Stimulated activated CD4-positive, alpha-beta T cell treated with anti-CD3 and anti-CD28 coated beads, Interleukin-2, amount 100 ng/mL, for 48 hours (primary cell): Measurements from ENCODE around the gene TTYH3.

Experiments
- DNase-seq, 2 donors: peaks; one replicate each; pipeline ENCODE4 v3.0.0-alpha.2; 2020

TTYH3 gene

DNA sequence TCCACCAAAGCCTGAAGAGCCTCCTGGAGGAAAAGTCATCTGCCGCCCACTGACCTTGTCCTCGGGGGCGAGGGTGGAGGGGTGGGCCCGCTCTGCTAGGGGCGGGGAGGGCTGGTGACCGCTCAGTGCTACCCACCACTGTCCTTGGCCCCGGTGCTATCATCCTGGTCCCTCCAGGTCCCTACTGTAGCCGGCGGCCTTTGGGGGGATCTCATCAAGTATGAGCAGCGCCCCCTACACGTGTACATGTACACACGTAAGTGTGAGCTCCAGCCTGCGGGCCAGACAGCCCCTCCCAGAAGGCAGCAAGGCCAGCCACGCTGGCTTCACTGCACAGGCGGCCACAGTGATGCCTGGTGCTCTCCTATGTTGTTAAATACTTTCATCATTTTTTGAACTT lies 19.6 kb downstream of the TTYH3 start:
- no peak for DNase-seq

- DNase-seq, result no peak
Measured at GRCh38 chr7:2651847-2652735, 20.3 kb downstream of the TTYH3 start.

DNA sequence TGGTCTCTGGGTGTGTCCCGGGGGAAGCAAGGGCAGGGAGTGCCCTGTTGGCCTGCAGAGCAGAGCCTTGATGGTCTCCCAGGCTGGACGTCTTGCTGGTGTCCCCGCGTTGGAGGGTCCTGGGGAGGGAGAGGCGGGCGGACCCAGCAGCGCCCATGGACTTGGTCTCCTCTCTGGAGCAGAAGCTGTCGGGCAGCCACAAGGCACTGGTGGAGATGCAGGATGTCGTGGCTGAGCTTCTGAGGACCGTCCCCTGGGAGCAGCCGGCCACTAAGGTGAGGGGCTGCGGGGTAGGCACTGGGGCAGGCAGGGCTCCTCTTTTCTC lies 20.9 kb downstream of the TTYH3 start:
- no peak for DNase-seq

DNA sequence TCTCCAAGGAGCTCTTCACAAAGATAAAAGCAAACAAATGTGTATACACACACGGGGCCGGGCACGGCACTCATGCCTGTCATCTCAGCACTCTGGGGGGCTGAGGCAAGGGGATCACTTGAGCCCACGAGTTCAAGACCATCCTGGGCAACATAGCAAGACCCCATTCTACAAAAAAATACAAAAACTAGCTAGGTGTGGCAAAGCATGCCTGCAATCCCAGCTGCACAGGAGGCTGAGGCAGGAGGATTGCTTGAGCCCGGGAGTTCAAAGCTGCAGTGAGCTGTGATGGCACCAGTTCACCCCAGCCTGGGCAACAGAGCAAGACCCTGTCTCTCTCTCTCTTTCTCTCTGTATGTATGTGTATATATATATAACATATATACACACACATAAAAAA lies 22.3 kb downstream of the TTYH3 start:
- DNase-seq, result no peak

GRCh38 chr7:2655870-2656614 lies 24.3 kb downstream of the TTYH3 start:
- DNase-seq, result no peak

- DNase-seq, result no peak
Measured at GRCh38 chr7:2657208-2657607, 25.4 kb downstream of the TTYH3 start.

DNA sequence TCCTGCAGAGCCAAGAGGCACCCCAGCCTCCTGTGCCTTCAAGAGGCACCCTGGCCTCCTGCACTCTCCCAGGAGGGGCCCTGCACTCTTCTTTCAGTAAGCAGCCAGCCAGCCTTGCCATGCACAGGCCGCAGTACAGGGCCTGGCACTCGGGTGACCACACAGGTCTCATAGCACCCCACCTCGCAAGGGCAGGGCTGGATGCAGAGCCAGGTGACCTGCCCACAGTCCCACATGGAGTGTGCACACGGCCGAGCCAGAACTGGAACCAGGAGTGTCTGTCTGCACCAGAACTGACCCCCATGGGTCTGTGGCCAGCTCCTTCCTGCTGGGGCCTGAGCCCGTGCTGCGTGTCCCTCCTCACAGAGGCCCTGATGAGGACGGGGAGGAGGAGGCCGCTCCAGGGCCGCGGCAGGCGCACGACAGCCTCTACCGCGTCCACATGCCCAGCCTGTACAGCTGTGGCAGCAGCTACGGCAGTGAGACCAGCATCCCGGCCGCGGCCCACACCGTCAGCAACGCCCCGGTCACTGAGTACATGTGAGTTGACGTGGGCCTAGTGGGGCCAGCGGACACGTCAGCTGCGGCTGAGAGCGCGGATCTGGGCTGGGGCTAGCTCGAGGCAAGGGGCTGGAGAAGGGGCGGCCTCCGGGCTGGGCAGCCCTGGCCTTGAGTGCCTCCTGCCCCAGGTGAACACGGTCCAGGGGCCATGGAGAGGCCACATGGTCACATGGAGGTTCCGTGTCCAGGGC lies 26.3 kb downstream of the TTYH3 start:
- DNase-seq, result no peak

DNA sequence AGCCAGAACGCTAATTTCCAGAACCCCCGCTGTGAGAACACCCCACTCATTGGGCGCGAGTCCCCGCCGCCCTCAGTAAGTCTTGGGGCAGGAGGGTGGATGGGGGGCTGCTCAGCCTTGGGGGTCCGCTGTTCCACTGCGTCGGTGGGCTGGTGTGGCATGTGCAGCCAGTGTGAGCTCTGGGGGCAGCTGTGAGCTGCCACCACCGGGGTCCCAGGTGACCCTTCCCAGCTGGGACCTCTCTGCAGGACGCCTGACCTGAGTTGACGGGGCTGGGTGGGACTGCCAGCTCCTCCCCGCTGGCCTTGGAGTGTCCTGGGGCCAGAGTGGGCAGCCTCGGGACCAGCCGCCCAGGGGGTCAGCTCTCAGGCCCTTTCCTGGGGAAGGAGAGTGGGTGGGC lies 27.2 kb downstream of the TTYH3 start:
- no peak for DNase-seq

DNA sequence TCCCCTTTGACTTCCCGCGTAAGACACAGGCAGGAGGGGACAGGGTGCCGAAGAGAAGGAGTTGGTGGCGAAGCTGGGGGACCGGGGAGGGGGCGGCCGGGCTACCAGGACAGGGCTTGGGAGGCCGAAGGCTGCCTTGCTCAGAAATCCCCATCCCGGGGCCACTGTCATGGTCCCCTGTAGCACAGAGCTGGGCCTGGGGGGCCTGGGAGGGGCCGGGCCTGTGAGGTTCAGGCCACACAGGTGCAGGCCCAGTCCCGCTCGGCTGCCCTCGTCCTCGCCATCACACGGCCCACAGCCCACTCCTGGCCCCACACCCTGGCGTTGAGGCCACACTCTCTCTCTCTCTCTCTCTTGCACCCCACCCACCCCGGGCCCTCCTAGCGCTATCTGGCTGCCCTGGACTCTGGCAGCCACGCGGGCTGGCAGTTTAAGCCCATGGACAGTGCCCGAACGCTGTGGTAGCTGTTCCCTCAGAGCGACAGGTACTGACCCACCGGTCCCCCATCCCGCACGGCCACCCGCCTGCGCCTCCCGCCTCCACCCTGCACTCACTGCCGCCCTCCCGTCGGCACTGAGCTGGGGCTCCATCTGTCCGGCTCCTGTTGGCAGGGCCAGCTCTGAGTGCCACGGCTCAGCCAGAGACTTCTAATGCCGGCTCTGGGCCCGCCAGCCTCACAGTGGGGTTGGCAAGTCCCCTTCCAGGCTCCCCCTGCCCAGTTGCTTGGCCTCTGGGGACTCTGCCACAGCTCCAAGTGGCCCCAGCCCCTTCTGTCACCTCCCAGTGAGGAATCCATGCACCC lies 28.0 kb downstream of the TTYH3 start:
- no peak for DNase-seq

DNA sequence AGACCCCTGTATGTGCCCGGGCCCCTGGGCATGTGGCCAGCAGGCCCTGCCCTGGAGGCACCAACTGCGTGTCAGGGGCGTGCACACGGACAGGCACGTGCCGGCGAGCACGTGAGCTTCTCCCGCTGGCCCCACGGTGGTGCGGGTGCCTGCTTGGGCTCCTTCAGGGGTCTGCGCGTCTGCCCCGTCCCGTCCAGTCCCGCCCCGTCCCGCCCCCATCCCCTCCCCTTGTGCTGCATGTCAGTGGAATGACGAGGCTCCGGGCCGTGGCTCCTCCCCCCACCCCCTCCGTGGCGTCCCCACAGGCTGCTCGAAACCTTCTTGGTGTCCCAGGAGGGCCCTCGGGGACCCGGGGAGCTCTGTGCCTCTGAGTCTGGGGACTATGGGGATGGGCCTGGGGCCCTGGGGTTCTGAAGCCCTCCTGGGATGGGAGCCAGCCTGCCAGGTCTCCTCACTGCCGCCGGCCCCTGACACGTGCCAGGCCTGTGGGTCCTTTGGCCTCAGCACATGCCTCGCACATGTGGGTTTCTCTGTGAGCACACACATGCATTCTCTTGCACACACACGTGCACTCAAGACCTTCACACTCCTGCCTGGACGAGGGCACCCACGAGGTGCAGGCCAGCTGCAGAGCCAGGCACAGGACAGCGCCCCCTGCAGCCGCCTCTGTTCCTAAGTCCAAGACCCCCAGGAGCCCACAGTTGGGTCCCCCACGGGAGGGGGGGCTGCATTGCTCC lies 28.7 kb downstream of the TTYH3 start:
- DNase-seq, result no peak

DNA sequence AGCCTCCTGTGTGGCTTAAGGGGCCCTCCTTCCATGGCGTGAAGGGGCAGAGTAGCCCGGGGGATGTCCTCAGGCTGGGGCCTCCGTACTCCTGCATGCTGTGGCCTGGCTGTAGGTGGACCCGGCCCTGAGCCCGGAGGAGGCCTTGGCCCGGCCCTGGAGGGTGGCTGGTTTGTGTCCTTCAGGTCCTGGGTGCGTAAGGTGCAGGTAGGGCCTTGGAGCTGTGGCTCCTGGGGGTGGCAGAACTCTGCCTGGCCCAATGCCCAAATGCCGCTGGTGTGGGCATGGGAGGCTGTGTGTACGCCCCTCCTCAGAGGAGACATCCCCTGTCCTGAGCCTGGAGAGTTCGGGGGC lies 29.3 kb downstream of the TTYH3 start:
- no peak for DNase-seq

GRCh38 chr7:2661602-2662272 lies 30.0 kb downstream of the TTYH3 start:
- no peak for DNase-seq

DNA sequence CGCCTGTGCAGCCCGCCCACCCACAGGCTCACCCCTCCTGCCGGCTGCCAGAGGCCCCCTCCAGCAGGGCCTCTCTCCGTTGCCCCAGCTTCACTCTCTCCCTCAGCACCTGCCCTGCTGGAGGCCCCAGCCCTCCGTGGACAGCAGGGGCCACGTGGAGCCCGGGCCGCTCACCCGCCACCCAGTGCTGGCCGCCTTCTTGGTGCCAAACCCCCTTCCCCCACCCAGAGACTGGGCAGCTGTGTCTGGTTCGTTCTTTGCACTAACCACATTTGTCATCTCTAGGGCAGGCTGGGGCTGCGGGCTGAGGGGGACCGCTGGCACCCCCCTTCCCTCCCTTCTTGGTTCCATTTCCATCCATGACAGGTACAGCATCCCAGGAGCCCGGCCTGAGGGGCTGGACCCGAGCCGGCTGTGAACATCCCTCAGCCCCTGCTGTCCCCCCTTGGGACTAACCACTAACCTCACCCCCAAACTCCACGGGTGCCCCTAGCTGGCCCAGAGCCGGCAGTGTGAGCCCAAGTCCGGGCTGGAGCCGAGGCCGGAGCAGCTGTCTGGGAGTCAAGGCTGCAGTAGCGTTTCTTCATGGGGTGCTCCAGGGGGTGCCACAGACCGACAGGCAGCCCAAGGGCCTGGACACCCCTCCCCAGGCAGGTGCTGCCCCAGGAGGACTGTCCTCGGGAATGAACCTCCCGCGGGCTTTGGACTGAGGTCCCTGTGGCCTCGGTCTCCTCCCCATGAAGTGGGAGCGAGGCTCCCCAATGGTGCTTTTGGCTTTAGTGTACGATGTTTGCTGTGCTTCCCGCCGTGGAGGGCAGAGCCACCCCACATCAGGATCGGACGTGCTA lies 30.7 kb downstream of the TTYH3 start:
- no peak for DNase-seq

- no peak for DNase-seq
Measured at GRCh38 chr7:2663121-2663886, 31.5 kb downstream of the TTYH3 start.

DNA sequence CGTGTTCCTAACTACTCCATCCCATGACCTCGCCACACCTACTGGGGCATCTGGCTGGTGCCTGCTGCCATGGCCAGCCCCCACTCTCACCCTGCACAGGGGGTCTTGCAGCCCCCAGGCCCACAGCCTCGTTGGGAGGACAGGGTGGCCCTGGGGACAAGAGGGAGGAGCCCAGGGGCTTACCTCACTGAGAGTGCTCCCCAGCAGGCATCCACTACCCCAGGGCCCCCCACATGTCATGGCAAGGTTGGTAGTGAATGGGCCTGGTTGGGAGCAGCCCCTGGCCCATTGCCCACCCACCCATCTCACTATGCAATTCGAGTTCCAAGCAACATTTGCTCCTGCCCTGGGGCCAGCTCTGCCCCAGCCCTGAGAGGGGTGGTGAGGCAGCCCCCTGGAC lies 32.2 kb downstream of the TTYH3 start:
- DNase-seq, result no peak

GRCh38 chr7:2665359-2665791 lies 33.6 kb downstream of the TTYH3 start:
- DNase-seq, result no peak

DNA sequence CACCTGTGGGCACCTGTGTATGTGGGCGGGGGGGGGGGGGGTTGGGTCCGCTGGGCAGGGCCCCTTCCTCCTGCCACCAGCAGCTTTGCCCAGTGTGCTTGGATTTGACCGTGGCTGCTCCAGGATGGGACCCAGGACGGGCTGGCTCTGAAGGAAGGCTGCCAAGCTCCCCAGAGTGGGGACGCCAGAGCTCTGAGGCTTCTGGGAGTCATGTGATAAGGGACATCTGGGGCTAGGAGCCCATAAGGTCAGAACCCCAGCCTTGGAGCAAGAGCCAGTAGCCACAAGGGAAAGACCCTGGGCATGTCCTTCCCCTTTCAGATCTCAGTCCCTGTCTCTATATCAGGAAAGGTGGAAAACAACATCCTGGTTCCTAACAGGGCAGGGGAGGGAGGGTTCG lies 34.4 kb downstream of the TTYH3 start:
- no peak for DNase-seq

- DNase-seq, result no peak
Measured at GRCh38 chr7:2666588-2667250, 34.9 kb downstream of the TTYH3 start.

- DNase-seq, result no peak
Measured at GRCh38 chr7:2667843-2668242, 36.1 kb downstream of the TTYH3 start.
